Measurements from ENCODE around the gene GTPBP3. TPM values are rescaled to one million over a fixed set of nuclear protein-coding genes. Genes with fewer than 3 reads are reported as not detected.

GTPBP3 gene, protein sequence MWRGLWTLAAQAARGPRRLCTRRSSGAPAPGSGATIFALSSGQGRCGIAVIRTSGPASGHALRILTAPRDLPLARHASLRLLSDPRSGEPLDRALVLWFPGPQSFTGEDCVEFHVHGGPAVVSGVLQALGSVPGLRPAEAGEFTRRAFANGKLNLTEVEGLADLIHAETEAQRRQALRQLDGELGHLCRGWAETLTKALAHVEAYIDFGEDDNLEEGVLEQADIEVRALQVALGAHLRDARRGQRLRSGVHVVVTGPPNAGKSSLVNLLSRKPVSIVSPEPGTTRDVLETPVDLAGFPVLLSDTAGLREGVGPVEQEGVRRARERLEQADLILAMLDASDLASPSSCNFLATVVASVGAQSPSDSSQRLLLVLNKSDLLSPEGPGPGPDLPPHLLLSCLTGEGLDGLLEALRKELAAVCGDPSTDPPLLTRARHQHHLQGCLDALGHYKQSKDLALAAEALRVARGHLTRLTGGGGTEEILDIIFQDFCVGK
- 42.5 to 47.0 TPM (median 45.0 TPM) in 3 replicates for total RNA-seq

DNA sequence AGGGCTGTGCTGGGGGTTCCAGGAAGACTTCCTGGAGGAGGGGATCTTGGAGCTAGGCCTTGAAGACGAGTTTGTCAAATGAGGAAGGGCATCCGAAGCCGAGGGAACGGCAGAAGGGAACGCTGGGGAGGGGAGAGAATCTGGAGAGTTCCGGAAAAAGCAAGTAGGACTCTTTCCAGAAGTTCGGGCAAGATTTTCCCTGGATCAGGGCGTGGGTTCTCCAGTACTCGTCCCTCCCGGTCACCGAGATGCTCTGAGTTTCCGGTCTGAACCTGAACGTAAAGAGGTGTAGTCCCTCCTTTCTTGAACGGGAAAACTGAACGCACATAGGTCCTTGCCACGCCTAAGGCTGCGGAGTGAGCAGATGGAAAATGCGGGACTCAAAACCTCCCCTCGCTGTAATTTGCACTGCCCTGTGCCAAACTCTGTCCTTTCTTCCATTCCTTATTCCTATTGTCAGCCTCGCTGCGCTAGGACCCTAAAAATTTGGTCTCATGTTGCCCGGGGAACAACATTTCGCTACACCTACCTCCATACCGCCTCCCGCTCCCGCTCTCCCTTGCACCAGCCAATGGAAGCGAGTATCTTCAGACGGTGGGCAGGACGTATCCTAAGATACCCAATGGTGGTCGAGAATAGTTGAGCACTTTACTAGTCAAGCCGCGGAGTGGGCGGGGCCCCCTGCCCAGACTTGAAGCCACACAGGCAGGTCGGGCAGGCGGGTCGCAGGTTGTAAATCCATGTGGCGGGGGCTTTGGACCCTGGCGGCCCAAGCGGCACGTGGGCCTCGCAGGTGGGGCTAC lies at the start of gene GTPBP3:
Gene GTPBP3, plus strand, starts transcription at position 682 of the 803 bp plus-strand sequence. Its CDS starts 59 bp downstream, at position 741.
- Mint-ChIP-seq H3K4me3 (peak within 1 kb of the TSS; percentile 98), H3K27me3 (ENCODE audit: low read depth) (no peaks in the 10 kb centered on the region), H3K27ac (peak within 1 kb of the TSS; percentile 100), H3K9me3 (no peaks in the 10 kb centered on the region), H3K36me3 (peaks cover 4% of the 10 kb centered on the region), H3K4me1 (peaks cover 19% of the 10 kb centered on the region)
- DNase-seq (ENCODE audit: low spot score in 2 of 2, unreplicated experiment in 2 of 2) = peak; percentile 85 to 90
- TF ChIP-seq, protein P1, sequence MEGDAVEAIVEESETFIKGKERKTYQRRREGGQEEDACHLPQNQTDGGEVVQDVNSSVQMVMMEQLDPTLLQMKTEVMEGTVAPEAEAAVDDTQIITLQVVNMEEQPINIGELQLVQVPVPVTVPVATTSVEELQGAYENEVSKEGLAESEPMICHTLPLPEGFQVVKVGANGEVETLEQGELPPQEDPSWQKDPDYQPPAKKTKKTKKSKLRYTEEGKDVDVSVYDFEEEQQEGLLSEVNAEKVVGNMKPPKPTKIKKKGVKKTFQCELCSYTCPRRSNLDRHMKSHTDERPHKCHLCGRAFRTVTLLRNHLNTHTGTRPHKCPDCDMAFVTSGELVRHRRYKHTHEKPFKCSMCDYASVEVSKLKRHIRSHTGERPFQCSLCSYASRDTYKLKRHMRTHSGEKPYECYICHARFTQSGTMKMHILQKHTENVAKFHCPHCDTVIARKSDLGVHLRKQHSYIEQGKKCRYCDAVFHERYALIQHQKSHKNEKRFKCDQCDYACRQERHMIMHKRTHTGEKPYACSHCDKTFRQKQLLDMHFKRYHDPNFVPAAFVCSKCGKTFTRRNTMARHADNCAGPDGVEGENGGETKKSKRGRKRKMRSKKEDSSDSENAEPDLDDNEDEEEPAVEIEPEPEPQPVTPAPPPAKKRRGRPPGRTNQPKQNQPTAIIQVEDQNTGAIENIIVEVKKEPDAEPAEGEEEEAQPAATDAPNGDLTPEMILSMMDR (IDR thresholded peaks at IDR 0.05; ENCODE audit: unreplicated experiment) = no peak

- H3K4me3 Mint-ChIP-seq = peak overlapping the region; percentile 40
- H3K36me3 Mint-ChIP-seq = peaks cover under 1% of the 10 kb centered on the region
- H3K27me3 Mint-ChIP-seq (ENCODE audit: low read depth) = no peaks in the 10 kb centered on the region
- no peak overlapping the region for H3K27ac Mint-ChIP-seq
- TF ChIP-seq, protein P1 (IDR thresholded peaks at IDR 0.05; ENCODE audit: unreplicated experiment) = no peak
- H3K4me1 Mint-ChIP-seq = peaks cover 7% of the 10 kb centered on the region
- no peaks in the 10 kb centered on the region for H3K9me3 Mint-ChIP-seq
- peak; percentile 60 to 72 for DNase-seq (ENCODE audit: low spot score in 2 of 2, unreplicated experiment in 2 of 2)
These were observed 47.9 kb upstream of the GTPBP3 start for GRCh38 chr19:17289489-17289888.

DNA sequence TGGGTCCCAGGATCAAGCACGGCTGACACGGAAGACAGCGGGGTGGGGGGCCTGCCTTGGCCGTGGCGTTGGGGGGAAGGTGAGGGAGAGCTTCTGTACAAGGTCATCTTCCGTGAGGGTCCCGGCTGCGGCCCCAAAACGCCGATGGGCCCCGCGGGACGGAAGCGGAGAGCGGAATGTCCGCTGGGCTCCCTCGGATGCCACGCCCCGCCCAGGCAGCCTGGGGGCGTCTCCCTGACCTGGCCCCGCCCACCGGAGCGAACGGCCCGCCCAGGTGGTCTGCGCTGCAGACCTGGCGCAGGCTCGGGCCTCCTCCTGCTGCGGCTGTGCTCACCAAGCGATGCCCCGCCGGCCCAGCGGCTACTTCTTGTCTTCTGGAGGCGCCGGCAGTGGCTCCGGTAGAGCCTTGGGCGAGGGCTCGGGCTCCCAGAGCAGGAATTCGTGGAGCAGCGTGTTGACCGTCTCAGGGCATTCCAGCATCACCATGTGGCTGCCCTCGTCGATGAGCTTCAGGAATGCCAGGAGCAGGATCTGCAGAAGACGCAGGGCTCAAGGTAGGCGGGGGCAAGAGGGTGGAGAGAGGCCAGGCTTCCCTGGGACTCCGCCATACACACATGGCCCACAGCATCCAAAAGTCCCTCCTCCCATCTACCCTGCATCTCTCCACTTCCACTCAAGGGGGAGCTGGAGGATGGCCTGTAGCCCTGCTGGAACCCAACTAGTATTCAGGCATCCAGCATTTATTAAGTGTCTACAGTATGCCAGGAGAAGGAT lies 44.9 kb upstream of the GTPBP3 start:
- Mint-ChIP-seq H3K4me1 (peaks cover 7% of the 10 kb centered on the region), H3K27me3 (ENCODE audit: low read depth) (no peaks in the 10 kb centered on the region), H3K9me3 (no peaks in the 10 kb centered on the region), H3K4me3 (peak overlapping the region; percentile 68), H3K36me3 (peaks cover 7% of the 10 kb centered on the region), H3K27ac (peak overlapping the region; percentile 90)
- DNase-seq (ENCODE audit: low spot score in 2 of 2, unreplicated experiment in 2 of 2) = peak; percentile 71 to 87
- TF ChIP-seq, protein P1 (IDR thresholded peaks at IDR 0.05; ENCODE audit: unreplicated experiment) = no peak

- Mint-ChIP-seq H3K4me3 (no peak overlapping the region), H3K4me1 (peaks cover 7% of the 10 kb centered on the region), H3K27ac (no peak overlapping the region), H3K27me3 (ENCODE audit: low read depth) (no peaks in the 10 kb centered on the region), H3K9me3 (no peaks in the 10 kb centered on the region), H3K36me3 (peaks cover 12% of the 10 kb centered on the region)
- no peak for DNase-seq (ENCODE audit: low spot score in 2 of 2, unreplicated experiment in 2 of 2)
- TF ChIP-seq, protein P1 (IDR thresholded peaks at IDR 0.05; ENCODE audit: unreplicated experiment) = no peak
These were observed 43.7 kb upstream of the GTPBP3 start for GRCh38 chr19:17293605-17294004.

All from mesothelial cell of epicardium (in vitro differentiated cells).